OCI-LY7 (cell line): ENCODE data around the gene CRYBG1. TPM values are rescaled to one million over a fixed set of nuclear protein-coding genes. Genes with fewer than 3 reads are reported as not detected.

Source experiments
- BruUV-seq: library from RNA; stranded (reverse); fragments of 400-500 nt; replicated peaks from 2 replicates; lab custom pipeline; 2021; lab: Mats Ljungman, UMichigan
- CTCF ChIA-PET: fragments of 300-600 bp; sonication (Branson Sonifier 250); formaldehyde crosslinking; loops from one replicate; lab custom pipeline; 2022; ENCODE audit warnings: antibody characterized with exemption; ENCODE audit not compliant: unreplicated experiment; lab: Charles Lee
- POLR2A ChIA-PET: fragments of 300-600 bp; sonication (Branson Sonifier 250); formaldehyde crosslinking; loops from one replicate; lab custom pipeline; 2022; ENCODE audit warnings: antibody characterized with exemption; lab: Charles Lee
- DNase-seq: peaks from one replicate; pipeline ENCODE4 v3.0.0-alpha.2; 2015; ENCODE audit warnings: low spot score
- H2AFZ ChIP-seq: fragments of 200-600 bp; sonication (generic), shearing (Covaris generic); 2 replicates; pipeline ENCODE4 v1.6.1; 2014; ENCODE audit warnings: mild to moderate bottlenecking, antibody characterized with exemption, low read length, moderate library complexity
- H3K27ac ChIP-seq: fragments of 200-600 bp; sonication (generic); 2 replicates; pipeline ENCODE4 v1.5.1; 2014; ENCODE audit warnings: mixed run types, low read depth, mild to moderate bottlenecking, moderate library complexity, low read length, inconsistent platforms; ENCODE audit not compliant: poor library complexity, severe bottlenecking
- H3K36me3 ChIP-seq: fragments of 200-600 bp; sonication (generic); 2 replicates; pipeline ENCODE4 v1.6.1; 2014; ENCODE audit warnings: mild to moderate bottlenecking, antibody characterized with exemption, low read length, moderate library complexity, mixed read lengths; ENCODE audit not compliant: insufficient read depth
- H3K4me1 ChIP-seq: fragments of 200-600 bp; sonication (generic); 2 replicates; pipeline ENCODE4 v1.5.1; 2014; ENCODE audit warnings: mild to moderate bottlenecking, low read length; ENCODE audit not compliant: insufficient read depth, poor library complexity, severe bottlenecking
- H3K4me2 ChIP-seq: fragments of 200-600 bp; sonication (generic); 2 replicates; pipeline ENCODE4 v1.6.1; 2014; ENCODE audit warnings: mild to moderate bottlenecking, low read length
- H3K4me3 ChIP-seq: fragments of 200-600 bp; sonication (generic); 2 replicates; pipeline ENCODE4 v1.5.1; 2014; ENCODE audit warnings: mild to moderate bottlenecking, low read depth, low read length; ENCODE audit not compliant: poor library complexity, severe bottlenecking
- H3K79me2 ChIP-seq: fragments of 200-600 bp; sonication (generic); 2 replicates; pipeline ENCODE4 v1.6.1; 2016; ENCODE audit warnings: low read depth, mild to moderate bottlenecking, low read length, moderate library complexity, mixed read lengths; ENCODE audit not compliant: insufficient read depth
- H3K9me2 ChIP-seq: fragments of 200-600 bp; sonication (generic); 2 replicates; pipeline ENCODE4 v1.6.1; 2016; ENCODE audit warnings: mild to moderate bottlenecking, low read length, mixed read lengths; ENCODE audit not compliant: insufficient read depth
- H3K9me3 ChIP-seq: fragments of 200-600 bp; sonication (generic); 2 replicates; pipeline ENCODE4 v1.6.1; 2014; ENCODE audit warnings: mild to moderate bottlenecking, mixed run types, low read length, mixed read lengths
- H4K20me1 ChIP-seq: fragments of 200-600 bp; sonication (generic); 2 replicates; pipeline ENCODE4 v1.6.1; 2014; ENCODE audit warnings: mild to moderate bottlenecking, antibody characterized with exemption, low read length, moderate library complexity, mixed read lengths; ENCODE audit not compliant: insufficient read depth
- CTCF ChIP-seq: fragments of 200-600 bp; sonication (generic); conservative IDR thresholded peaks from 2 replicates; pipeline ENCODE4 v1.5.1; 2014; ENCODE audit warnings: mild to moderate bottlenecking, antibody characterized with exemption, low read length, moderate library complexity, mixed read lengths
- EZH2phosphoT487 ChIP-seq: fragments of 200-600 bp; sonication (generic); IDR thresholded peaks from 2 replicates; pipeline ENCODE4 v1.6.1; 2018; ENCODE audit warnings: low read depth, borderline replicate concordance, mild to moderate bottlenecking, mixed run types, antibody characterized with exemption, low read length, moderate library complexity, mixed read lengths
- intact Hi-C: fragments of 100-400 bp; cut with micrococcal nuclease; formaldehyde crosslinking; loops from one replicate; pipeline ENCODE4 v1.10.0; 2022; ENCODE audit not compliant: unreplicated experiment
- total RNA-seq, 2 experiments: library from RNA; depleted of rRNA in 1 of 2; stranded (reverse); fragments of >200 nt in 1 of 2; shearing (Covaris generic) in 1 of 2; gene quantifications; 2 replicates each; pipeline ENCODE4 v1.2.3, GENCODE V29; 2014 to 2022

CRYBG1 gene
- total RNA-seq, 2 experiments from 2014 or later, result 41.7 to 66.2 TPM

GRCh38 chr6:106490974-106491373 is 130.5 kb downstream of the CRYBG1 start:
- Histone ChIP-seq H4K20me1 (no peaks in the 10 kb centered on the region), H3K4me1 (no peaks in the 10 kb centered on the region), H2AFZ (no peak overlapping the region), H3K4me2 (no peak overlapping the region), H3K9me2 (no peaks in the 10 kb centered on the region), H3K4me3 (no peak overlapping the region), H3K79me2 (no peaks in the 10 kb centered on the region), H3K36me3 (no peaks in the 10 kb centered on the region), H3K9me3 (no peaks in the 10 kb centered on the region), H3K27ac (no peak overlapping the region)
- intact Hi-C loops, result no loop called here
- no peak for DNase-seq
- CTCF ChIA-PET, result no interaction called here
- no TSS peak for BruUV-seq
- no peak for TF ChIP-seq CTCF
- no peak for TF ChIP-seq EZH2phosphoT487
- POLR2A ChIA-PET, result interaction anchor here (0.5 kb wide), 1 partner anchor 126 kb away, joined by 3 read pairs; no protein-coding TSS in a partner anchor

- no peak for DNase-seq
- Histone ChIP-seq H4K20me1 (no peaks in the 10 kb centered on the region), H3K79me2 (no peaks in the 10 kb centered on the region), H3K4me3 (no peak overlapping the region), H3K27ac (no peak overlapping the region), H3K4me1 (no peaks in the 10 kb centered on the region), H3K36me3 (no peaks in the 10 kb centered on the region), H3K9me3 (no peaks in the 10 kb centered on the region), H2AFZ (no peak overlapping the region), H3K4me2 (no peak overlapping the region), H3K9me2 (no peaks in the 10 kb centered on the region)
- intact Hi-C loops, result no loop called here
- BruUV-seq, result no TSS peak
- ChIA-PET CTCF (no interaction called here), POLR2A (interaction anchor here (0.6 to 1.0 kb wide), 3 partner anchors 9 to 95 kb away, joined by 3 to 4 read pairs (median 4); no protein-coding TSS in a partner anchor)
- TF ChIP-seq EZH2phosphoT487 (no peak), CTCF (no peak)
Measured at GRCh38 chr6:106495014-106495413, 134.5 kb downstream of the CRYBG1 start.

- CTCF ChIA-PET, result no interaction called here
- no peaks in the 10 kb centered on the region for H3K9me3 ChIP-seq
- no peak overlapping the region for H3K4me2 ChIP-seq
- BruUV-seq, result no TSS peak
- H3K36me3 ChIP-seq, result no peaks in the 10 kb centered on the region
- no peak for DNase-seq
- no peaks in the 10 kb centered on the region for H3K79me2 ChIP-seq
- intact Hi-C loops, result no loop called here
- no peaks in the 10 kb centered on the region for H4K20me1 ChIP-seq
- H3K4me3 ChIP-seq, result no peak overlapping the region
- no peak overlapping the region for H2AFZ ChIP-seq
- TF ChIP-seq CTCF (no peak), EZH2phosphoT487 (no peak)
- no peak overlapping the region for H3K27ac ChIP-seq
- POLR2A ChIA-PET, result interaction anchor here (0.6 kb wide), 1 partner anchor 162 kb away, joined by 3 read pairs; no protein-coding TSS in a partner anchor
- no peaks in the 10 kb centered on the region for H3K4me1 ChIP-seq
- H3K9me2 ChIP-seq, result no peaks in the 10 kb centered on the region
Measured at GRCh38 chr6:106496823-106497222, 136.3 kb downstream of the CRYBG1 start.
